Esophagus muscularis mucosa (tissue), 4 donors: Measurements from ENCODE around the gene CCL13. TPM values are rescaled to one million over a fixed set of nuclear protein-coding genes. Genes with fewer than 3 reads are reported as not detected.

Source experiments
- DNase-seq: peaks from one replicate; pipeline ENCODE4 v3.0.0-alpha.2; 2017; ENCODE audit errors: extremely low spot score
- H3K27ac ChIP-seq, 4 donors: fragments of 200-600 bp; sonication (generic); replicated peaks in 1 of 4; 1 replicate in 3 of 4; 2 replicates in 1 of 4; pipeline ENCODE4 v1.5.1; 2016 to 2019; ENCODE audit warnings: mild to moderate bottlenecking in 1 of 4
- H3K27me3 ChIP-seq, 4 donors: fragments of 200-600 bp; sonication (generic); one replicate each; pipeline versions ENCODE4 v1.5.1 to v1.6.0; 2016 to 2019
- H3K36me3 ChIP-seq, 4 donors: fragments of 200-600 bp; sonication (generic); one replicate each; pipeline ENCODE4 v1.5.1; 2016 to 2019
- H3K4me1 ChIP-seq, 4 donors: fragments of 200-600 bp; sonication (generic); one replicate each; pipeline ENCODE4 v1.5.1; 2016 to 2019
- H3K4me3 ChIP-seq, 4 donors: fragments of 200-600 bp; sonication (generic); 1 replicate in 2 of 4; 2 replicates in 2 of 4; pipeline ENCODE4 v1.5.1; 2016 to 2019; ENCODE audit warnings: mild to moderate bottlenecking in 4 of 4, moderate library complexity in 1 of 4
- H3K9me3 ChIP-seq, 4 donors: fragments of 200-600 bp; sonication (generic); 1 replicate in 3 of 4; 2 replicates in 1 of 4; pipeline ENCODE4 v1.5.1; 2016 to 2019
- CTCF ChIP-seq, 3 experiments: fragments of 200-600 bp in 2 of 3; fragments of 450-650 bp in 1 of 3; sonication (generic) in 2 of 3; IDR thresholded peaks; one replicate each; pipeline ENCODE4 v1.5.1; 2017 to 2019; ENCODE audit warnings: antibody characterized with exemption in 3 of 3, mild to moderate bottlenecking in 2 of 3, moderate library complexity in 1 of 3
- EP300 ChIP-seq: sonication (generic); formaldehyde crosslinking; IDR thresholded peaks from one replicate; pipeline ENCODE4 v1.6.1; 2017; ENCODE audit warnings: antibody characterized with exemption
- POLR2A ChIP-seq: fragments of 450-650 bp; IDR thresholded peaks from one replicate; pipeline ENCODE4 v1.6.1; 2017; ENCODE audit warnings: antibody characterized with exemption, moderate library complexity, mild to moderate bottlenecking, low read depth
- POLR2AphosphoS5 ChIP-seq, 2 donors: sonication (generic); formaldehyde crosslinking; IDR thresholded peaks; one replicate each; pipeline ENCODE4 v1.6.1; 2017; ENCODE audit warnings: antibody characterized with exemption in 2 of 2
- WGBS: methylation state at CpG from one replicate; pipeline ENCODE4 v1.1.5; 2018; 5-methylcytosine and 5-hydroxymethylcytosine counted together
- intact Hi-C: fragments of 100-400 bp; cut with DNase I; formaldehyde crosslinking; loops from one replicate; pipeline ENCODE4 v1.15.1; 2023
- total RNA-seq, 4 donors: library from RNA; depleted of rRNA; stranded (reverse); fragments of >200 nt; gene quantifications; one replicate each; pipeline versions ENCODE4 v1.1.0 to v1.2.1, GENCODE V29; 2016

CCL13 gene
- total RNA-seq, result 1 to 10 TPM in 2 of 4 donors, under 1 TPM in 1, not detected in 1; 0.78 to 3.6 (median 2.0) TPM

- Histone ChIP-seq H3K27ac (peak within 1 kb of the TSS in 3 of 4 donors; percentile 6 to 34 (median 7)), H3K36me3 (no peaks in the 10 kb centered on the region), H3K4me1 (peaks cover 0 to 16% (median 2%) of the 10 kb centered on the region in 4 donors), H3K4me3 (no peak within 1 kb of the TSS), H3K9me3 (peaks cover 0 to 9% (median 2%) of the 10 kb centered on the region in 4 donors), H3K27me3 (no peaks in the 10 kb centered on the region)
- WGBS, result 88% methylated on average over 5 of the region's 5 CpGs
- peak; percentile 89 for DNase-seq
- intact Hi-C loops, result no loop called here
- TF ChIP-seq POLR2A (no peak), CTCF (IDR thresholded peaks at IDR 0.05) (no peak), EP300 (no peak), POLR2AphosphoS5 (IDR thresholded peaks at IDR 0.05) (no peak)
Measured at GRCh38 chr17:34356194-34356593, at the start of gene CCL13. TSS of gene CCL13 (plus strand) at chr17:34356480. CDS start at chr17:34356527, 47 bp downstream.

- H3K4me3 ChIP-seq, result no peak overlapping the region
- peaks cover 19 to 26% (median 22%) of the 10 kb centered on the region in 4 donors for H3K4me1 ChIP-seq
- intact Hi-C loops, result no loop called here
- H3K27ac ChIP-seq, result peak overlapping the region in 1 of 4 donors; percentile 6
- DNase-seq, result peak; percentile 55
- H3K36me3 ChIP-seq, result no peaks in the 10 kb centered on the region
- no peaks in the 10 kb centered on the region for H3K9me3 ChIP-seq
- no peak for TF ChIP-seq POLR2AphosphoS5 (IDR thresholded peaks at IDR 0.05)
- no peaks in the 10 kb centered on the region for H3K27me3 ChIP-seq
- WGBS, result 40% methylated on average over 3 of the region's 3 CpGs
Measured at GRCh38 chr17:34307110-34307509, 49.2 kb upstream of the CCL13 start.

- no peaks in the 10 kb centered on the region for H3K9me3 ChIP-seq
- peak; percentile 24 for DNase-seq
- no peak overlapping the region for H3K27ac ChIP-seq
- H3K27me3 ChIP-seq, result peaks cover 0 to 4% (median 0%) of the 10 kb centered on the region in 4 donors
- H3K4me3 ChIP-seq, result no peak overlapping the region
- H3K4me1 ChIP-seq, result peaks cover 19 to 35% (median 34%) of the 10 kb centered on the region in 4 donors
- intact Hi-C loops, result no loop called here
- no peak for TF ChIP-seq POLR2A
- no peak for TF ChIP-seq EP300
- no peak for TF ChIP-seq POLR2AphosphoS5 (IDR thresholded peaks at IDR 0.05)
- no peak for TF ChIP-seq CTCF (IDR thresholded peaks at IDR 0.05)
- H3K36me3 ChIP-seq, result no peaks in the 10 kb centered on the region
Measured at GRCh38 chr17:34308371-34308770, 47.9 kb upstream of the CCL13 start.

- TF ChIP-seq POLR2AphosphoS5 (IDR thresholded peaks at IDR 0.05) (no peak), POLR2A (no peak), CTCF (IDR thresholded peaks at IDR 0.05) (no peak), EP300 (no peak)
- H3K9me3 ChIP-seq, result no peaks in the 10 kb centered on the region
- peak overlapping the region in 1 of 4 donors; percentile 35 for H3K27ac ChIP-seq
- peaks cover 24 to 41% (median 37%) of the 10 kb centered on the region in 4 donors for H3K4me1 ChIP-seq
- no peaks in the 10 kb centered on the region for H3K36me3 ChIP-seq
- WGBS, result 74% methylated on average over 7 of the region's 7 CpGs
- DNase-seq, result no peak
- no peak overlapping the region for H3K4me3 ChIP-seq
- H3K27me3 ChIP-seq, result peaks cover 0 to 4% (median 0%) of the 10 kb centered on the region in 4 donors
- intact Hi-C loops, result no loop called here
Measured at GRCh38 chr17:34311291-34311690, 45.0 kb upstream of the CCL13 start.

GRCh38 chr17:34312080-34312479 lies 44.2 kb upstream of the CCL13 start:
- Histone ChIP-seq H3K9me3 (no peaks in the 10 kb centered on the region), H3K27me3 (peaks cover 0 to 4% (median 0%) of the 10 kb centered on the region in 4 donors), H3K4me3 (no peak overlapping the region), H3K27ac (peak overlapping the region; percentile 62 to 69 (median 66)), H3K4me1 (peaks cover 17 to 33% (median 29%) of the 10 kb centered on the region in 4 donors), H3K36me3 (no peaks in the 10 kb centered on the region)
- peak in 1 of 2 donors; percentile 65 for TF ChIP-seq POLR2AphosphoS5 (IDR thresholded peaks at IDR 0.05)
- TF ChIP-seq POLR2A, result no peak
- TF ChIP-seq EP300, result no peak
- 27% methylated on average over 5 of the region's 5 CpGs for WGBS
- intact Hi-C loops, result no loop called here
- DNase-seq, result no peak

- Histone ChIP-seq H3K4me1 (peaks cover 11 to 23% (median 20%) of the 10 kb centered on the region in 4 donors), H3K9me3 (no peaks in the 10 kb centered on the region), H3K27ac (peak overlapping the region; percentile 62 to 69 (median 66)), H3K36me3 (no peaks in the 10 kb centered on the region), H3K4me3 (no peak overlapping the region), H3K27me3 (peaks cover 0 to 4% (median 0%) of the 10 kb centered on the region in 4 donors)
- DNase-seq, result peak; percentile 78
- intact Hi-C loops, result no loop called here
- TF ChIP-seq POLR2AphosphoS5 (IDR thresholded peaks at IDR 0.05) (peak in 1 of 2 donors; percentile 51), POLR2A (no peak)
- 83% methylated on average over 4 of the region's 4 CpGs for WGBS
Measured at GRCh38 chr17:34313164-34313563, 43.1 kb upstream of the CCL13 start.
